ENCODE measurements around the gene DYNC1H1. TPM values are rescaled to one million over a fixed set of nuclear protein-coding genes. Genes with fewer than 3 reads are reported as not detected.
"Not testable (repeated sequence)": the region's sequence is repeated elsewhere in the genome, so short reads cannot be mapped to it uniquely, and the experiment has no call there.

The DYNC1H1 gene
- total RNA-seq, 1 donor from 2014 or later = 575 TPM

- intact Hi-C loops (cut with DNase I) = no loop called here
Measured at GRCh38 chr14:102078831-102079699, 114.7 kb downstream of the DYNC1H1 start.

GRCh38 chr14:102079700-102079979 is 115.3 kb downstream of the DYNC1H1 start:
- DNase-seq (ENCODE audit: low spot score) = no peak
- intact Hi-C loops (cut with DNase I) = no loop called here

More at GRCh38 chr14:102078831-102079699, 114.7 kb downstream of the DYNC1H1 start:
- DNase-seq (ENCODE audit: low spot score) = no peak

GRCh38 chr14:102080183-102081080 is 116.1 kb downstream of the DYNC1H1 start:
- intact Hi-C loops (cut with DNase I) = no loop called here
- DNase-seq (ENCODE audit: low spot score) = no peak

GRCh38 chr14:102081231-102082080 is 117.1 kb downstream of the DYNC1H1 start:
- intact Hi-C loops (cut with DNase I) = no loop called here

GRCh38 chr14:102084522-102084921 is 120.1 kb downstream of the DYNC1H1 start:
- intact Hi-C loops (cut with DNase I); DNase-seq (ENCODE audit: low spot score): not testable (repeated sequence)

More at GRCh38 chr14:102081231-102082080, 117.1 kb downstream of the DYNC1H1 start:
- DNase-seq (ENCODE audit: low spot score) = no peak

- no peak for DNase-seq (ENCODE audit: low spot score)
- intact Hi-C loops (cut with DNase I) = loop anchor here (5.0 kb wide), 2 partner anchors 123 to 232 kb away; partner anchors contain the start of genes DYNC1H1 and ZNF839
Measured at GRCh38 chr14:102084931-102085330, 120.6 kb downstream of the DYNC1H1 start.

- no peak for DNase-seq (ENCODE audit: low spot score)
- intact Hi-C loops (cut with DNase I) = loop anchor here (5.0 kb wide), 2 partner anchors 123 to 232 kb away; partner anchors contain the start of genes DYNC1H1 and ZNF839
Measured at GRCh38 chr14:102085488-102085887, 121.1 kb downstream of the DYNC1H1 start.

GRCh38 chr14:102085948-102086708 is 121.8 kb downstream of the DYNC1H1 start:
- intact Hi-C loops (cut with DNase I) = loop anchor here (2.0 to 5.0 kb wide), 3 partner anchors 124 to 273 kb away; partner anchors contain the start of genes DYNC1H1 and ZNF839

GRCh38 chr14:102086709-102086971 is 122.3 kb downstream of the DYNC1H1 start:
- intact Hi-C loops (cut with DNase I) = loop anchor here (2.0 to 5.0 kb wide), 3 partner anchors 124 to 274 kb away; partner anchors contain the start of genes DYNC1H1 and ZNF839
- no peak for DNase-seq (ENCODE audit: low spot score)

More at GRCh38 chr14:102085948-102086708, 121.8 kb downstream of the DYNC1H1 start:
- DNase-seq (ENCODE audit: low spot score) = no peak

GRCh38 chr14:102086972-102087761 is 122.8 kb downstream of the DYNC1H1 start, which contains the start of gene HSP90AA1:
HSP90AA1 (minus strand) TSS chr14:102087044; CDS start chr14:102086378, 666 bp downstream.
- intact Hi-C loops (cut with DNase I) = loop anchor here (2.0 to 5.0 kb wide), 3 partner anchors 125 to 274 kb away; partner anchors contain the start of genes DYNC1H1 and ZNF839

GRCh38 chr14:102087762-102088011 is 123.3 kb downstream of the DYNC1H1 start:
- intact Hi-C loops (cut with DNase I) = loop anchor here (2.0 to 5.0 kb wide), 3 partner anchors 125 to 275 kb away; partner anchors contain the start of genes DYNC1H1 and ZNF839
- no peak for DNase-seq (ENCODE audit: low spot score)

More at GRCh38 chr14:102086972-102087761, 122.8 kb downstream of the DYNC1H1 start, which contains the start of gene HSP90AA1:
- DNase-seq (ENCODE audit: low spot score) = peak; percentile 97

- intact Hi-C loops (cut with DNase I) = loop anchor here (5.0 kb wide), 2 partner anchors 126 to 229 kb away; partner anchors contain the start of genes DYNC1H1 and ZNF839
- peak; percentile 79 for DNase-seq (ENCODE audit: low spot score)
Measured at GRCh38 chr14:102088012-102088792, 123.8 kb downstream of the DYNC1H1 start.

- no peak for DNase-seq (ENCODE audit: low spot score)
- intact Hi-C loops (cut with DNase I) = loop anchor here (5.0 kb wide), 2 partner anchors 127 to 228 kb away; partner anchors contain the start of genes DYNC1H1 and ZNF839
Measured at GRCh38 chr14:102089621-102090343, 125.4 kb downstream of the DYNC1H1 start.

GRCh38 chr14:102090713-102091112 is 126.3 kb downstream of the DYNC1H1 start:
- intact Hi-C loops (cut with DNase I) = no loop called here
- DNase-seq (ENCODE audit: low spot score) = no peak

- intact Hi-C loops (cut with DNase I) = no loop called here
- no peak for DNase-seq (ENCODE audit: low spot score)
Measured at GRCh38 chr14:102092806-102093205, 128.4 kb downstream of the DYNC1H1 start.

- DNase-seq (ENCODE audit: low spot score) = no peak
- intact Hi-C loops (cut with DNase I) = no loop called here
Measured at GRCh38 chr14:102094101-102094500, 129.7 kb downstream of the DYNC1H1 start.

Data from cardiac septum (tissue), 1 donor.